ENCODE results near the gene HMGCR. TPM values are rescaled to one million over a fixed set of nuclear protein-coding genes. Genes with fewer than 3 reads are reported as not detected.

HMGCR gene
- total RNA-seq, 1 donor from 2014 or later = 95.7 TPM

Other genes with a start within 250 kb of the HMGCR start
- 0.36 and 0.37 TPM in 2 replicates for gene ANKRD31, start 100.3 kb upstream of the HMGCR start, total RNA-seq
- 41.0 and 43.4 TPM in 2 replicates for gene CERT1, start 174.4 kb downstream of the HMGCR start, total RNA-seq
- gene POLK, start 174.7 kb downstream of the HMGCR start, total RNA-seq = 38.0 and 40.4 TPM in 2 replicates